ENCODE data around the gene DNMT3B.

- TF ChIP-seq CGGBP1 (CRISPR knock-in tag; IDR thresholded peaks at IDR 0.05): no peak
- no peak for TF ChIP-seq E2F5 (CRISPR knock-in tag; IDR thresholded peaks at IDR 0.05)
- no peak for TF ChIP-seq CTCF (IDR thresholded peaks at IDR 0.05 in 2 of 3, conservative IDR thresholded peaks at IDR 0.05 in 1 of 3; ENCODE audit: insufficient read depth in 2 of 3, low read depth in 1 of 3, low read length in 3 of 3)
- no peak for TF ChIP-seq XRCC3 (IDR thresholded peaks at IDR 0.05)
- TF ChIP-seq POLR2A (conservative IDR thresholded peaks at IDR 0.05): no peak
- no peak for TF ChIP-seq GTF2F1 (IDR thresholded peaks at IDR 0.05; ENCODE audit: low read depth, low read length)
- TF ChIP-seq SP1 (CRISPR knock-in tag; IDR thresholded peaks at IDR 0.05): no peak
- TF ChIP-seq TCF7 (IDR thresholded peaks at IDR 0.05; ENCODE audit: borderline replicate concordance): no peak
Measured at GRCh38 chr20:32849577-32849976, 87.4 kb downstream of the DNMT3B start.

All from K562 (cell line).